Measurements from ENCODE around the gene RAB35. TPM values are rescaled to one million over a fixed set of nuclear protein-coding genes. Genes with fewer than 3 reads are reported as not detected.

Gene RAB35
- polyA plus RNA-seq, 1 donor = 29.4 TPM

- Histone ChIP-seq H3K27ac (ENCODE audit: low read length) (no peak overlapping the region), H3K36me3 (ENCODE audit: control insufficient read depth, insufficient read depth, low read length) (no peaks in the 10 kb centered on the region), H3K4me1 (ENCODE audit: control insufficient read depth, insufficient read depth, low read length) (no peaks in the 10 kb centered on the region), H3K4me3 (ENCODE audit: low read length) (no peak overlapping the region), H3K27me3 (ENCODE audit: control insufficient read depth, insufficient read depth, low read length) (no peaks in the 10 kb centered on the region), H3K9me3 (ENCODE audit: control insufficient read depth, low read depth, low read length) (no peaks in the 10 kb centered on the region)
- no CpG with 5 or more reads among the region's 18 CpGs for WGBS (ENCODE audit: insufficient coverage, low lambda C conversion rate)
- no peak for DNase-seq
Measured at GRCh38 chr12:120072472-120073249, 43.9 kb downstream of the RAB35 start.

GRCh38 chr12:120071493-120072020 is 45.0 kb downstream of the RAB35 start:
- Histone ChIP-seq H3K27me3 (ENCODE audit: control insufficient read depth, insufficient read depth, low read length) (no peaks in the 10 kb centered on the region), H3K9me3 (ENCODE audit: control insufficient read depth, low read depth, low read length) (no peaks in the 10 kb centered on the region), H3K4me1 (ENCODE audit: control insufficient read depth, insufficient read depth, low read length) (no peaks in the 10 kb centered on the region), H3K27ac (ENCODE audit: low read length) (no peak overlapping the region), H3K4me3 (ENCODE audit: low read length) (no peak overlapping the region), H3K36me3 (ENCODE audit: control insufficient read depth, insufficient read depth, low read length) (no peaks in the 10 kb centered on the region)
- WGBS (ENCODE audit: insufficient coverage, low lambda C conversion rate) = no CpG with 5 or more reads among the region's 6 CpGs
- DNase-seq = no peak

- Histone ChIP-seq H3K4me3 (ENCODE audit: low read length) (no peak overlapping the region), H3K9me3 (ENCODE audit: control insufficient read depth, low read depth, low read length) (no peaks in the 10 kb centered on the region), H3K27me3 (ENCODE audit: control insufficient read depth, insufficient read depth, low read length) (no peaks in the 10 kb centered on the region), H3K4me1 (ENCODE audit: control insufficient read depth, insufficient read depth, low read length) (no peaks in the 10 kb centered on the region), H3K27ac (ENCODE audit: low read length) (no peak overlapping the region), H3K36me3 (ENCODE audit: control insufficient read depth, insufficient read depth, low read length) (no peaks in the 10 kb centered on the region)
- DNase-seq = no peak
- 70% methylated on average over 2 of the region's 5 CpGs for WGBS (ENCODE audit: insufficient coverage, low lambda C conversion rate)
Measured at GRCh38 chr12:120069278-120069677, 47.3 kb downstream of the RAB35 start.

- no peak for DNase-seq
- no CpG with 5 or more reads among the region's 3 CpGs for WGBS (ENCODE audit: insufficient coverage, low lambda C conversion rate)
- H3K27me3 ChIP-seq (ENCODE audit: control insufficient read depth, insufficient read depth, low read length) = no peaks in the 10 kb centered on the region
- no peaks in the 10 kb centered on the region for H3K36me3 ChIP-seq (ENCODE audit: control insufficient read depth, insufficient read depth, low read length)
- no peak overlapping the region for H3K4me3 ChIP-seq (ENCODE audit: low read length)
- no peaks in the 10 kb centered on the region for H3K4me1 ChIP-seq (ENCODE audit: control insufficient read depth, insufficient read depth, low read length)
- no peaks in the 10 kb centered on the region for H3K9me3 ChIP-seq (ENCODE audit: control insufficient read depth, low read depth, low read length)
- H3K27ac ChIP-seq (ENCODE audit: low read length) = no peak overlapping the region
Measured at GRCh38 chr12:120067901-120068300, 48.7 kb downstream of the RAB35 start.

- H3K9me3 ChIP-seq (ENCODE audit: control insufficient read depth, low read depth, low read length) = no peaks in the 10 kb centered on the region
- no peak for DNase-seq
- no peak overlapping the region for H3K4me3 ChIP-seq (ENCODE audit: low read length)
- H3K27ac ChIP-seq (ENCODE audit: low read length) = no peak overlapping the region
- H3K36me3 ChIP-seq (ENCODE audit: control insufficient read depth, insufficient read depth, low read length) = no peaks in the 10 kb centered on the region
- no peaks in the 10 kb centered on the region for H3K4me1 ChIP-seq (ENCODE audit: control insufficient read depth, insufficient read depth, low read length)
- WGBS (ENCODE audit: insufficient coverage, low lambda C conversion rate) = no CpG with 5 or more reads among the region's 3 CpGs
- no peaks in the 10 kb centered on the region for H3K27me3 ChIP-seq (ENCODE audit: control insufficient read depth, insufficient read depth, low read length)
Measured at GRCh38 chr12:120067084-120067869, 49.3 kb downstream of the RAB35 start.

GRCh38 chr12:120066341-120066740 is 50.2 kb downstream of the RAB35 start:
- Histone ChIP-seq H3K9me3 (ENCODE audit: control insufficient read depth, low read depth, low read length) (no peaks in the 10 kb centered on the region), H3K27ac (ENCODE audit: low read length) (no peak overlapping the region), H3K27me3 (ENCODE audit: control insufficient read depth, insufficient read depth, low read length) (no peaks in the 10 kb centered on the region), H3K36me3 (ENCODE audit: control insufficient read depth, insufficient read depth, low read length) (no peaks in the 10 kb centered on the region), H3K4me3 (ENCODE audit: low read length) (no peak overlapping the region), H3K4me1 (ENCODE audit: control insufficient read depth, insufficient read depth, low read length) (no peaks in the 10 kb centered on the region)
- no CpG with 5 or more reads among the region's 2 CpGs for WGBS (ENCODE audit: insufficient coverage, low lambda C conversion rate)
- no peak for DNase-seq

- no peaks in the 10 kb centered on the region for H3K9me3 ChIP-seq (ENCODE audit: control insufficient read depth, low read depth, low read length)
- H3K27ac ChIP-seq (ENCODE audit: low read length) = no peak overlapping the region
- H3K36me3 ChIP-seq (ENCODE audit: control insufficient read depth, insufficient read depth, low read length) = no peaks in the 10 kb centered on the region
- no CpG with 5 or more reads among the region's 1 CpG for WGBS (ENCODE audit: insufficient coverage, low lambda C conversion rate)
- H3K4me1 ChIP-seq (ENCODE audit: control insufficient read depth, insufficient read depth, low read length) = no peaks in the 10 kb centered on the region
- DNase-seq = no peak
- H3K27me3 ChIP-seq (ENCODE audit: control insufficient read depth, insufficient read depth, low read length) = peaks cover 3% of the 10 kb centered on the region
- H3K4me3 ChIP-seq (ENCODE audit: low read length) = peak overlapping the region; percentile 18
Measured at GRCh38 chr12:120065472-120065871, 51.1 kb downstream of the RAB35 start.

GRCh38 chr12:120064054-120064940 is 52.3 kb downstream of the RAB35 start:
- no peaks in the 10 kb centered on the region for H3K36me3 ChIP-seq (ENCODE audit: control insufficient read depth, insufficient read depth, low read length)

GRCh38 chr12:120062976-120063579 is 53.5 kb downstream of the RAB35 start:
- no peak for DNase-seq
- Histone ChIP-seq H3K27me3 (ENCODE audit: control insufficient read depth, insufficient read depth, low read length) (peaks cover 3% of the 10 kb centered on the region), H3K4me1 (ENCODE audit: control insufficient read depth, insufficient read depth, low read length) (no peaks in the 10 kb centered on the region), H3K36me3 (ENCODE audit: control insufficient read depth, insufficient read depth, low read length) (no peaks in the 10 kb centered on the region), H3K9me3 (ENCODE audit: control insufficient read depth, low read depth, low read length) (no peaks in the 10 kb centered on the region), H3K27ac (ENCODE audit: low read length) (no peak overlapping the region), H3K4me3 (ENCODE audit: low read length) (no peak overlapping the region)
- 83% methylated on average over 1 of the region's 3 CpGs for WGBS (ENCODE audit: insufficient coverage, low lambda C conversion rate)

More at GRCh38 chr12:120064054-120064940, 52.3 kb downstream of the RAB35 start:
- Histone ChIP-seq H3K27me3 (ENCODE audit: control insufficient read depth, insufficient read depth, low read length) (peaks cover 3% of the 10 kb centered on the region), H3K4me3 (ENCODE audit: low read length) (no peak overlapping the region), H3K4me1 (ENCODE audit: control insufficient read depth, insufficient read depth, low read length) (no peaks in the 10 kb centered on the region), H3K27ac (ENCODE audit: low read length) (no peak overlapping the region), H3K9me3 (ENCODE audit: control insufficient read depth, low read depth, low read length) (no peaks in the 10 kb centered on the region)
- WGBS (ENCODE audit: insufficient coverage, low lambda C conversion rate) = no CpG with 5 or more reads among the region's 16 CpGs
- DNase-seq = peak; percentile 18 to 20
